HL-60 (cell line): ENCODE measurements around the gene KLF15.

Experiments used
- DNase-seq, 2 experiments: peaks; one replicate each; pipeline ENCODE4 v3.0.0-alpha.2; 2010 to 2020; ENCODE audit warnings: low read depth in 1 of 2, low spot score in 1 of 2
- H3K27ac ChIP-seq: fragments of 250-450 bp; sonication (Bioruptor Pico); replicated peaks from 2 replicates; pipeline ENCODE4 v1.5.1; 2020; ENCODE audit warnings: mild to moderate bottlenecking, moderate library complexity
- H3K27me3 ChIP-seq: fragments of 250-450 bp; sonication (Bioruptor Pico); 2 replicates; pipeline ENCODE4 v1.5.1; 2021; ENCODE audit warnings: mild to moderate bottlenecking, moderate library complexity; ENCODE audit not compliant: insufficient read depth, poor library complexity, severe bottlenecking
- H3K4me3 ChIP-seq: replicated peaks from 2 replicates; pipeline ENCODE4 v1.5.1; 2011; ENCODE audit warnings: mild to moderate bottlenecking, control low read depth, low read length; ENCODE audit not compliant: insufficient read depth
- CTCF ChIP-seq: IDR thresholded peaks from one replicate; pipeline ENCODE4 v1.5.1; 2011; ENCODE audit warnings: low read length, control low read depth, inconsistent platforms; ENCODE audit not compliant: insufficient read depth
- GABPA ChIP-seq: IDR thresholded peaks from 2 replicates; pipeline ENCODE4 v1.6.1; 2012; ENCODE audit warnings: low read depth
- POLR2AphosphoS5 ChIP-seq: IDR thresholded peaks from 2 replicates; pipeline ENCODE4 v1.6.1; 2012; ENCODE audit warnings: low read depth
- REST ChIP-seq: IDR thresholded peaks from 2 replicates; pipeline ENCODE4 v1.6.1; 2012; ENCODE audit warnings: low read depth; ENCODE audit not compliant: insufficient replicate concordance
- SPI1 ChIP-seq: IDR thresholded peaks from 2 replicates; pipeline ENCODE4 v1.6.1; 2012; ENCODE audit warnings: low read depth, mild to moderate bottlenecking, borderline replicate concordance

The KLF15 gene

GRCh38 chr3:126309861-126310655 is 47.1 kb downstream of the KLF15 start:
- Histone ChIP-seq H3K27me3 (no peaks in the 10 kb centered on the region), H3K27ac (no peak overlapping the region), H3K4me3 (no peak overlapping the region)
- no peak for TF ChIP-seq CTCF
- no peak for DNase-seq

- no peaks in the 10 kb centered on the region for H3K27me3 ChIP-seq
- H3K27ac ChIP-seq: no peak overlapping the region
- DNase-seq: no peak
- no peak overlapping the region for H3K4me3 ChIP-seq
- TF ChIP-seq SPI1: no peak
- TF ChIP-seq GABPA: no peak
- no peak for TF ChIP-seq POLR2AphosphoS5
- no peak for TF ChIP-seq CTCF
- TF ChIP-seq REST: no peak
Measured at GRCh38 chr3:126309165-126309564, 48.0 kb downstream of the KLF15 start.

GRCh38 chr3:126308394-126309125 is 48.6 kb downstream of the KLF15 start:
- DNase-seq: no peak
- TF ChIP-seq REST (no peak), POLR2AphosphoS5 (no peak), CTCF (no peak), GABPA (no peak), SPI1 (no peak)
- H3K4me3 ChIP-seq: no peak overlapping the region
- no peaks in the 10 kb centered on the region for H3K27me3 ChIP-seq
- no peak overlapping the region for H3K27ac ChIP-seq
